HFF-Myc (cell line): ENCODE measurements around the gene ANKRD6.

Experiments used
- DNase-seq: peaks from one replicate; pipeline ENCODE4 v3.0.0-alpha.2; 2011; ENCODE audit warnings: low read depth; ENCODE audit errors: extremely low read depth
- H3K4me3 ChIP-seq: replicated peaks from 2 replicates; pipeline ENCODE4 v1.5.1; 2011; ENCODE audit warnings: low read depth, mild to moderate bottlenecking, control low read depth, low read length
- CTCF ChIP-seq: IDR thresholded peaks from 2 replicates; pipeline ENCODE4 v1.5.1; 2012; ENCODE audit warnings: mild to moderate bottlenecking, low read depth, low read length, control low read depth; ENCODE audit errors: missing control alignments

ANKRD6 gene

GRCh38 chr6:89547281-89547680 is 114.3 kb downstream of the ANKRD6 start:
- no peak for TF ChIP-seq CTCF
- H3K4me3 ChIP-seq, result no peak overlapping the region
- no peak for DNase-seq

GRCh38 chr6:89553431-89553830 is 120.5 kb downstream of the ANKRD6 start:
- TF ChIP-seq CTCF, result no peak
- DNase-seq, result no peak
- H3K4me3 ChIP-seq, result no peak overlapping the region

GRCh38 chr6:89554106-89554505 is 121.2 kb downstream of the ANKRD6 start:
- no peak for TF ChIP-seq CTCF

GRCh38 chr6:89555031-89555430 is 122.1 kb downstream of the ANKRD6 start:
- TF ChIP-seq CTCF, result no peak
- DNase-seq, result no peak
- H3K4me3 ChIP-seq, result no peak overlapping the region

More at GRCh38 chr6:89554106-89554505, 121.2 kb downstream of the ANKRD6 start:
- H3K4me3 ChIP-seq, result no peak overlapping the region
- DNase-seq, result no peak

GRCh38 chr6:89555806-89556205 is 122.9 kb downstream of the ANKRD6 start:
- H3K4me3 ChIP-seq, result no peak overlapping the region
- TF ChIP-seq CTCF, result no peak
- no peak for DNase-seq

- no peak for DNase-seq
- no peak for TF ChIP-seq CTCF
- no peak overlapping the region for H3K4me3 ChIP-seq
Measured at GRCh38 chr6:89559487-89559886, 126.5 kb downstream of the ANKRD6 start.
